ENCODE measurements around the gene RIC8A.

GRCh38 chr11:224424-224823 lies 16.9 kb downstream of the RIC8A start:
- TF ChIP-seq POLR2A (IDR thresholded peaks at IDR 0.05): no peak
- TF ChIP-seq CTCF (IDR thresholded peaks at IDR 0.05): no peak
